GM12891 (cell line): ENCODE measurements around the gene DCN.

ENCODE experiments used
- DNase-seq: peaks from one replicate; pipeline ENCODE4 v3.0.0; 2011; ENCODE audit warnings: low spot score; ENCODE audit not compliant: insufficient read length
- FAIRE-seq: peaks from 2 replicates; lab custom pipeline; 2011; peaks lifted over from hg19 to GRCh38; lab: Jason Lieb, UNC
- PAX5 ChIP-seq: IDR thresholded peaks from 2 replicates; pipeline ENCODE4 v1.6.1; 2011; ENCODE audit warnings: low read length, moderate library complexity, mild to moderate bottlenecking; ENCODE audit not compliant: insufficient read depth, severe bottlenecking
- POLR2A ChIP-seq: IDR thresholded peaks from 2 replicates; pipeline ENCODE4 v1.6.1; 2011; ENCODE audit warnings: low read depth, low read length, control low read depth
- POLR2AphosphoS5 ChIP-seq: IDR thresholded peaks from 2 replicates; pipeline ENCODE4 v1.6.1; 2011; ENCODE audit warnings: low read depth, low read length, control low read depth
- POU2F2 ChIP-seq: IDR thresholded peaks from 2 replicates; pipeline ENCODE4 v1.6.1; 2011; ENCODE audit warnings: low read depth, mild to moderate bottlenecking, control low read depth, low read length, moderate library complexity
- SPI1 ChIP-seq: IDR thresholded peaks from 2 replicates; pipeline ENCODE4 v1.6.1; 2011; ENCODE audit warnings: low read depth, low read length, control low read depth
- TAF1 ChIP-seq: IDR thresholded peaks from 2 replicates; pipeline ENCODE4 v1.6.1; 2011; ENCODE audit warnings: low read depth, low read length, control low read depth

Gene DCN

GRCh38 chr12:91189516-91189915 is 6.9 kb upstream of the DCN start:
- no peak for DNase-seq
- no peak for TF ChIP-seq POU2F2
- no peak for FAIRE-seq

DNA sequence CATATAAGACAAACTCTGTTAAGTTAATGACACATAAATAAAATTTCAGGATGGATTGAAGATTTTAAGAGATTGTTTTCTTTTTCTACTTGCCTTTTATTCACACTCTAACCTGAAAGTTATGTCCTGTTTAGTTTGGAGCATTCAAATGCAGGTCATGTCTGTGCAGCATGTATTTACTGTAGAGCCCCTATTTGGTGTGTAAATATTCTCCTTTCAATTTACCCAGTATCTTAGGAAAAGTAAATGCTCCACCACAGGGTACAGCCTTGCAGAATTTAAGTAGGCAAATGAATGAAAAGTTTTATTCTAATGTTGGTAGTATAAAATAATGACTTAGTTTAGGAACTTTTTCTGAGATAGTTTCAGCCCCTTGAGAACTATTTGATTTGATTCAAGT is 6.2 kb upstream of the DCN start:
- FAIRE-seq (no peak), DNase-seq (no peak)
- TF ChIP-seq PAX5 (no peak), TAF1 (no peak), POLR2AphosphoS5 (no peak)

GRCh38 chr12:91186156-91186555 is 3.5 kb upstream of the DCN start:
- FAIRE-seq (no peak), DNase-seq (no peak)
- TF ChIP-seq POLR2AphosphoS5 (no peak), SPI1 (no peak), POU2F2 (no peak), POLR2A (no peak), PAX5 (no peak), TAF1 (no peak)

- DNase-seq (no peak), FAIRE-seq (no peak)
- TF ChIP-seq PAX5 = no peak
- no peak for TF ChIP-seq POU2F2
- TF ChIP-seq TAF1 = no peak
- no peak for TF ChIP-seq POLR2AphosphoS5
- TF ChIP-seq POLR2A = no peak
- no peak for TF ChIP-seq SPI1
Observed at GRCh38 chr12:91185421-91185820, 2.8 kb upstream of the DCN start.

GRCh38 chr12:91183551-91183950 is 934 bp upstream of the DCN start:
- DNase-seq = no peak
- FAIRE-seq = no peak

GRCh38 chr12:91180582-91181395 is 1.8 kb downstream of the DCN start:
- DNase-seq (no peak), FAIRE-seq (no peak)
- TF ChIP-seq POLR2A (no peak), SPI1 (no peak), POLR2AphosphoS5 (no peak), PAX5 (no peak), POU2F2 (no peak), TAF1 (no peak)

More at GRCh38 chr12:91183551-91183950, 934 bp upstream of the DCN start:
- no peak for TF ChIP-seq TAF1
- TF ChIP-seq SPI1 = no peak
- no peak for TF ChIP-seq POU2F2
- TF ChIP-seq POLR2A = no peak
- no peak for TF ChIP-seq POLR2AphosphoS5
- TF ChIP-seq PAX5 = no peak

DNA sequence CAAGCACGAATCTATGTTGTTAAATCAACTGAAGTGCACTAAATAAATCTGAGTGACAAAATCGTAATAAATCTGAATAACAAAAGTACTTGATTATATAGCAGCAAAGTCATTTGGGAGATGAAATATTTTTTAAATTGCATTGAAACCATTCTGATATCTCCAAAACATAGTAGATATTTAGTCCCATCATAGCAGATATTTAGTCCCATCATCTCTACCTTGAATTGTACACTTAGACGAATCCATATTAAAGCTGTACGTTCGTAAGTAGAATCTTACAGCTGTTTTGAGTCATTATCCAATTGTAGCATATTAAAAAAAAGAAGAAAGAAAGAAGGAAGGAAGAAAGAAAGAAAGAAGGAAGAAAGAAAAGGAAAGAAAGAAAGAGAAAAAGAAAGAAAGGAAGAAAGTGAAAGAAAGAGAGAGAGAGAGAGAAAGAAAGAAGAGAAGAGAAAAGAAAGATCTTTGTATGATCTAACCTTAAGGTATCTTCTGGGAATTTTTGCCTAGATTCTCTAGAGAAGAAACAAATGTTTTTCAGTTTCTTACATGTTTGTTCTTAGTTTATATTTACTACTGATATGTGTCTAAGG is 2.6 kb downstream of the DCN start:
- TF ChIP-seq SPI1 (no peak), POLR2A (no peak), TAF1 (no peak), POU2F2 (no peak), POLR2AphosphoS5 (no peak), PAX5 (no peak)
- DNase-seq = no peak
- FAIRE-seq = no peak

DNA sequence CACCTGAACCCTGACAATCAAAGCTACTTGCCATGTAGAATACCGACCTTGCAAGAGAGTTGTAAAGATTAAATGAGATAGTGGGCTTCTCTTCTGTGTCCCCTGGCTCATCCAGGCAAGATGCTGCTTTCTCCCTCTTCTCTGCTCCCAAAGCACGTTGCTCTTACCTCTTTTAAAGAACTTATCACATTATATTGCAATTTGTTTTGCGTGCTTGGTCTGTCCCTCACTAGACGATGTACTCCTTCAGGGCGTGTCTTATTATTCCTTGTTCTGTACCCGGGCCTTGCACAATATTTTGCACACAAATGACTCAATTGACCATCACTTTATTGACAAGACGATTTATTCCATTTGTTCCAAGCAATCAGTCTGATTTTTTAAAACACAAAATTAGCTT is 3.3 kb downstream of the DCN start:
- no peak for TF ChIP-seq POLR2A
- TF ChIP-seq POLR2AphosphoS5 = no peak
- no peak for TF ChIP-seq POU2F2
- TF ChIP-seq TAF1 = no peak
- TF ChIP-seq PAX5 = no peak
- TF ChIP-seq SPI1 = no peak

GRCh38 chr12:91178781-91179180 is 3.8 kb downstream of the DCN start:
- no peak for TF ChIP-seq SPI1
- no peak for DNase-seq
- no peak for FAIRE-seq

More for the DNA sequence above, 3.3 kb downstream of the DCN start:
- FAIRE-seq = no peak
- no peak for DNase-seq

GRCh38 chr12:91178139-91178561 is 4.5 kb downstream of the DCN start:
- no peak for TF ChIP-seq POU2F2
- TF ChIP-seq TAF1 = no peak
- no peak for TF ChIP-seq SPI1
- TF ChIP-seq PAX5 = no peak
- TF ChIP-seq POLR2AphosphoS5 = no peak
- TF ChIP-seq POLR2A = no peak
- FAIRE-seq (no peak), DNase-seq (no peak)
